Measurements from ENCODE around the gene DBN1. TPM values are rescaled to one million over a fixed set of nuclear protein-coding genes. Genes with fewer than 3 reads are reported as not detected.
A peak's percentile ranks its signal among the peaks of the same experiment; 100 is the strongest.

The DBN1 gene
- total and polyA plus RNA-seq, 9 of the 15 experiments (the other 6 are each of a cell fraction or from before 2014, with no cell fraction given): 0.25 to 87.2 (median 27.9) TPM

DNA sequence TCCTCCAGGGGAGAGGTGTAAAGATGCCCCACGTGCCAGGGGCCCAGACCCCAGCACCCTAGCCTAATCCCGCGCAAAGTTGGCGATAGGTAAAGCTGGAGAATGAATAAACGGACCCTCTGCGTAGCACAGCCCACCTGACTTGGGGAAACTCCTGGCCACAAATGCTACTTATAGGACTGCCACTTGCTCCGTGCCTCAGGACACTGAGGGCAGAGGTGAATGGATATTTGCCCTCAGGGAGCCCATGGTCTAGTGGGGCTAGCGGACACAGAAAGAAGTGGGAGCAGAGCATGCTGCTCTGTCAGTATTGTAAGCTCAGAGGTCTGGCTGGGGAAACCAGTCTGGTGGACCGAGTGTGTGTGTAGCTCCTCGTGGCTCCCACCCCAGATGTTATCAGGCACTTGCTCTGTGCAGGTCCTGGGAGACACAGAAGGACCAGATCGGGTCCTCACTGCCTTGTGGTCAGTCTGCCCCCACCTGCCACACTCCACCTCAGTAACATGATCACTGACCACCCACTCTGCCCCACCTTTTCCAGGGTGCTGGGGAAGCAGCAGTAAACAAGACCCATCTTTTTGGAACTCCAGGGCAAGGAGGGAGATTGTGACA is 46.1 kb downstream of the DBN1 start (continued):
- 0 out of 2 replicates have a peak, but pooled peaks have one; percentile 8 for TF ChIP-seq RNF2 (IDR thresholded peaks at IDR 0.05)
- peak; percentile 26 for TF ChIP-seq TAF1 (IDR thresholded peaks at IDR 0.05; ENCODE audit: control insufficient read depth, extremely low read depth, insufficient read depth, low read length, severe bottlenecking)
- TF ChIP-seq HDAC1 (IDR thresholded peaks at IDR 0.05): peak in 1 of 2 experiments; percentile 60; a peak in 2 of 4 replicates
- TF ChIP-seq, protein P1, sequence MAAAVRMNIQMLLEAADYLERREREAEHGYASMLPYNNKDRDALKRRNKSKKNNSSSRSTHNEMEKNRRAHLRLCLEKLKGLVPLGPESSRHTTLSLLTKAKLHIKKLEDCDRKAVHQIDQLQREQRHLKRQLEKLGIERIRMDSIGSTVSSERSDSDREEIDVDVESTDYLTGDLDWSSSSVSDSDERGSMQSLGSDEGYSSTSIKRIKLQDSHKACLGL (CRISPR knock-in tag; IDR thresholded peaks at IDR 0.05; ENCODE audit: borderline replicate concordance, poor library complexity, severe bottlenecking): no peak
- TF ChIP-seq CBFA2T2 (conservative IDR thresholded peaks at IDR 0.05): no peak
- no peak for TF ChIP-seq NFIX (CRISPR knock-in tag; IDR thresholded peaks at IDR 0.05; ENCODE audit: low read depth)
- TF ChIP-seq, protein P2, sequence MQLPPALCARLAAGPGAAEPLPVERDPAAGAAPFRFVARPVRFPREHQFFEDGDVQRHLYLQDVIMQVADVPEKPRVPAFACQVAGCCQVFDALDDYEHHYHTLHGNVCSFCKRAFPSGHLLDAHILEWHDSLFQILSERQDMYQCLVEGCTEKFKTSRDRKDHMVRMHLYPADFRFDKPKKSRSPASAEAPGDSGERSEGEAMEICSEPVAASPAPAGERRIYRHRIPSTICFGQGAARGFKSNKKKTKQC (CRISPR knock-in tag; IDR thresholded peaks at IDR 0.05): peak; percentile 66
- TF ChIP-seq, protein P3, sequence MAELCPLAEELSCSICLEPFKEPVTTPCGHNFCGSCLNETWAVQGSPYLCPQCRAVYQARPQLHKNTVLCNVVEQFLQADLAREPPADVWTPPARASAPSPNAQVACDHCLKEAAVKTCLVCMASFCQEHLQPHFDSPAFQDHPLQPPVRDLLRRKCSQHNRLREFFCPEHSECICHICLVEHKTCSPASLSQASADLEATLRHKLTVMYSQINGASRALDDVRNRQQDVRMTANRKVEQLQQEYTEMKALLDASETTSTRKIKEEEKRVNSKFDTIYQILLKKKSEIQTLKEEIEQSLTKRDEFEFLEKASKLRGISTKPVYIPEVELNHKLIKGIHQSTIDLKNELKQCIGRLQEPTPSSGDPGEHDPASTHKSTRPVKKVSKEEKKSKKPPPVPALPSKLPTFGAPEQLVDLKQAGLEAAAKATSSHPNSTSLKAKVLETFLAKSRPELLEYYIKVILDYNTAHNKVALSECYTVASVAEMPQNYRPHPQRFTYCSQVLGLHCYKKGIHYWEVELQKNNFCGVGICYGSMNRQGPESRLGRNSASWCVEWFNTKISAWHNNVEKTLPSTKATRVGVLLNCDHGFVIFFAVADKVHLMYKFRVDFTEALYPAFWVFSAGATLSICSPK (IDR thresholded peaks at IDR 0.05; ENCODE audit: borderline replicate concordance): 0 out of 2 replicates have a peak, but pooled peaks have one; percentile 57
- no peak for TF ChIP-seq ZNF778 (CRISPR knock-in tag; IDR thresholded peaks at IDR 0.05)
- no peak for TF ChIP-seq RCOR1 (IDR thresholded peaks at IDR 0.05; ENCODE audit: borderline replicate concordance in 1 of 2, low read depth in 2 of 2, low read length in 2 of 2)
- TF ChIP-seq SREBF1 (IDR thresholded peaks at IDR 0.05; ENCODE audit: borderline replicate concordance, low read depth, low read length): no peak
- no peak for TF ChIP-seq SMC3 (conservative IDR thresholded peaks at IDR 0.05; ENCODE audit: insufficient read depth, low read depth, low read length)
- no peak for TF ChIP-seq MEF2D (tag; conservative IDR thresholded peaks at IDR 0.05; ENCODE audit: low read depth)
- peak; percentile 37; the same call in 1 of the 2 replicates for TF ChIP-seq CEBPG (CRISPR knock-in tag; IDR thresholded peaks at IDR 0.05)
- no peak for TF ChIP-seq CEBPG (tag; conservative IDR thresholded peaks at IDR 0.05 in 1 of 2, IDR thresholded peaks at IDR 0.05 in 1 of 2)
- no peak for TF ChIP-seq NBN (IDR thresholded peaks at IDR 0.05; ENCODE audit: low read depth)
- TF ChIP-seq HNRNPLL (IDR thresholded peaks at IDR 0.05; ENCODE audit: low read depth, low read length, poor library complexity, severe bottlenecking): no peak
- TF ChIP-seq, protein P4, sequence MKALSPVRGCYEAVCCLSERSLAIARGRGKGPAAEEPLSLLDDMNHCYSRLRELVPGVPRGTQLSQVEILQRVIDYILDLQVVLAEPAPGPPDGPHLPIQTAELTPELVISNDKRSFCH (CRISPR knock-in tag; IDR thresholded peaks at IDR 0.05): no peak
- TF ChIP-seq, protein P4 (tag; IDR thresholded peaks at IDR 0.05): 0 out of 2 replicates have a peak, but pooled peaks have one; percentile 4
- TF ChIP-seq, protein P5, sequence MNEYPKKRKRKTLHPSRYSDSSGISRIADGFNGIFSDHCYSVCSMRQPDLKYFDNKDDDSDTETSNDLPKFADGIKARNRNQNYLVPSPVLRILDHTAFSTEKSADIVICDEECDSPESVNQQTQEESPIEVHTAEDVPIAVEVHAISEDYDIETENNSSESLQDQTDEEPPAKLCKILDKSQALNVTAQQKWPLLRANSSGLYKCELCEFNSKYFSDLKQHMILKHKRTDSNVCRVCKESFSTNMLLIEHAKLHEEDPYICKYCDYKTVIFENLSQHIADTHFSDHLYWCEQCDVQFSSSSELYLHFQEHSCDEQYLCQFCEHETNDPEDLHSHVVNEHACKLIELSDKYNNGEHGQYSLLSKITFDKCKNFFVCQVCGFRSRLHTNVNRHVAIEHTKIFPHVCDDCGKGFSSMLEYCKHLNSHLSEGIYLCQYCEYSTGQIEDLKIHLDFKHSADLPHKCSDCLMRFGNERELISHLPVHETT (CRISPR knock-in tag; conservative IDR thresholded peaks at IDR 0.05 in 1 of 2, IDR thresholded peaks at IDR 0.05 in 1 of 2): no peak
- 0 out of 2 replicates have a peak, but pooled peaks have one; percentile 73 for TF ChIP-seq ZC3H4 (CRISPR knock-in tag; IDR thresholded peaks at IDR 0.05; ENCODE audit: borderline replicate concordance)
- 0 out of 2 replicates have a peak, but pooled peaks have one; percentile 52 for TF ChIP-seq ZNF143 (CRISPR knock-in tag; IDR thresholded peaks at IDR 0.05)

Measured in K562 (cell line).